Renal cortical epithelial cell (primary cell): Measurements from ENCODE around the gene ALG12. TPM values are rescaled to one million over a fixed set of nuclear protein-coding genes. Genes with fewer than 3 reads are reported as not detected.

Experiments
- DNase-seq: peaks from one replicate; pipeline ENCODE4 v3.0.0-alpha.2; 2011; ENCODE audit warnings: low read depth
- total RNA-seq: library from RNA; depleted of rRNA; stranded (reverse); fragments of >200 nt; gene quantifications from 2 replicates; pipeline ENCODE4 v1.2.3, GENCODE V29; 2014

Gene ALG12
- total RNA-seq, 1 donor from 2014 or later, result 33.2 TPM

DNA sequence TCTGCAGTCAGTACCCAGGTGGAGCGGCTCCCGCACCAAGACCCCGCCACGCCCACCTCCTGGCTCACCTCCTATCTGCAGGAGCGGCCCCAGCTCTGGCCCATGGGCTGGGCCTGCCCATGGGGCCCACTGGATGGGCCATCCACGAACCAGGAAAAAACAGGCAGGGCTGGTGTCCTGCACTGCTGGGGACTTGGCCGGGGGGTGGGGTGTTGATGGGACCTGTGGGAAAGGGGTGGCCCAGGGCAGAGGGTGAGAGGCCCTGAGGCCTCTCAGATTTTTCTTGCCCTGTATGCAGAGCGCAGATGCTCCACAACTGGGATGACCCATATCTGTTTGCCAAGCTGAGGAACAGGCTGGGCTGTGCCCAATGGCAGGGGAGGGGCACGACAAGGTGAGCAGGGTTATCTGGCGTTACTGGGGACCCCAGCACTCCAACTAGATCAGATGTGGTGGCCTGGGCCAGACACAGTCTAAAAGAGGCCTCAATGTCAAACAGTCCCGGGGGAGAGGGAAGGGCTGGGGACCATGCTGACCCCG is 39.7 kb upstream of the ALG12 start:
- no peak for DNase-seq

DNA sequence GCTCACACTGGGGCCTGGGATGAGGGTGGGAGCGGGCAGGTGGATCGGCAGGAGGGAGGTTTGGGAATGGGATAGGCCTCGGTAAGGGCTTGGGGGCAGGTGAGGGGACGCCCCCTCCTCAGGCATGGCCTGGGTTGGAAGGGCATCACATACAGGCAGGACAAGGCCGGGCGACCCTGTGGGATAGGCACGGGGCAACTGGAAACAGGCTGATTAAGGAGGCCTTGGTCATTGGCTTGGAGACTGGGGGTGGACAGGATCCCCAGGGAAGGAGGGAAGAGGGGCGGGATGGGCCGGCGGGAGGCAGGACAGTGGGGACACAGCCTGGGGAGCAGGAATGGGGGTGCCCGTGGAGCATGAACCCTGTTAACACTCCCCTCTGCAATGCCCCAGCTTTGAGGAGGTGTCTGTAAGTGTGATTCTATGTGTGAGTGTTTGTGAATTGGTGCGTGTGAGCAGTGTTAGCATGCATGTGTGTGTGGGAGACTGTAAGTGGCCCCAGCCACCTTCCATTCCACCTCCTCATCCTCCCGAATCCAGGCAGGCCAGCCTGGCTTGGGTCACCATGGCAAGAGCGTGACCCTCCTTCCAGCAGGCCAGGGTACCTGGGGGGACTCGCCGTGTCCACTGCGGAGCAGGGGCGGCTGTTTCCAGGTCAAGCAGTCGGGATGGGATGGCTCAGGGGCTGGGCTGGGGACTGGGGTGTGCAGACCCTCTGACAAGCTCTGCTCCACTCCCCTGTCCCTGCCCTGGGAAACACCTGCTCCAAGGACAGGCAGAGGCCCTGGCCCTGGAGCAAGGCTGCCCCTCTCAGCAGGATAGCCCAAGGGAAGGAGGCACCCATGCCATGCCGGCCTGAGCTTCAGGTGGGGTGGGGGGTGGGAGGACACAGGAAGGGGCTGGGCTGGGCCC is 38.9 kb upstream of the ALG12 start:
- no peak for DNase-seq

DNA sequence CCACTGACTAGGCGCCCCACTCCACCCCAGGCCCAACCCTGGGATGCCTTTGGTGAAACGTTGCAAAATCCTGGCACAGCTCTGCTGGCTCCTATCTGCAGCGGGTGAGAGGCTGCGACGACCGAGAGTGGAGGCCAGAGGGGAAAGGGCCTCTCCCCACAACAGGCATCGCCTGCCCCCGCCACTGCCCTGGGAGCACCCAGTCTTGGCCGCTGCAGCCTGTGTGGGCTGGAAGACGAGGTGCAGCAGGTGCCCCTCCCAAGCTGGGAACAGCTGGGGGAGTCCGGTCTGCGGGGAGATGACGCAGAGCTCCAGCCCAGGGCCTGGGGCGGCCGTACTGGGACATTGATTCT is 38.2 kb upstream of the ALG12 start:
- DNase-seq, result no peak

DNA sequence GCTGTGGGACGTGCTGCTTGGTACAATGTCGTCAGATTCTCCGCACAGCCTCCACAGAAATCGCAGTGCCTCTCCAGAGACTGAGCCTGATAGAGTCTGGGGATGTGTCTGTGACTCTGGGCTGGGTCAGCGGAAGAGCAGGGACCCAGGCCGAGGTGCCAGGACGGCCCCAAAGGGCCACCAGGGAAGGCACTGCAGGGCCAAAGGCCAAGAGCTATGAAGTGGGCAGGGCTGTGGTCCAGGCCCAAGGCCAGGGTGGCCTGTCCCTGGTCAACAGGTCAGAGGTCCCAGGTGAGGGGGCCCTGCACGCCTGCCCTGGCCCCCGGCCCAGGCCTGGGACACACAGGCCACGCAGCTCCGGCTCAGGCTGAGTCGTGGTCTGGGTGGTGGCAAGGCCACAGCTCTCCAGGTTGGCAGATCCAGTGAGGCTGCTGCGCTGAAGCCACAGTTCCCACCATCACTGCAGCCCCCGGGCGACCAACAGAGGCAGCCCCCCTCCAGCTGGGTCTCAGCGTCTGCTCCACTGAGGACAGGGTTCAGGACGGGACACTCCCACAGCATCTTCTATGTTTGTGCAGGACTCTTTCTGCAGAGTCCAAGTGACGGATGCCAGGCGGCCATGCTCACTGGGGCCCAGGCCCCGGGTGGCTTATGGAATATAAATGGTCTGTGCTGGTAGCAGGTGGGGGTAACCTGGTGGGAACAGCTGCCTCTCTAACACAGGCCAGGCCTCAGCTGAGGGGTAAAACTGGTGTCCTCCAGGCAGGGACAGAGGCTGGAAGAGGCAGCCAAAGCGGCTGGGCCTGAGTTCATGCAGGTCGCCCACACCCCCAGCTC is 37.6 kb upstream of the ALG12 start:
- DNase-seq, result no peak

DNA sequence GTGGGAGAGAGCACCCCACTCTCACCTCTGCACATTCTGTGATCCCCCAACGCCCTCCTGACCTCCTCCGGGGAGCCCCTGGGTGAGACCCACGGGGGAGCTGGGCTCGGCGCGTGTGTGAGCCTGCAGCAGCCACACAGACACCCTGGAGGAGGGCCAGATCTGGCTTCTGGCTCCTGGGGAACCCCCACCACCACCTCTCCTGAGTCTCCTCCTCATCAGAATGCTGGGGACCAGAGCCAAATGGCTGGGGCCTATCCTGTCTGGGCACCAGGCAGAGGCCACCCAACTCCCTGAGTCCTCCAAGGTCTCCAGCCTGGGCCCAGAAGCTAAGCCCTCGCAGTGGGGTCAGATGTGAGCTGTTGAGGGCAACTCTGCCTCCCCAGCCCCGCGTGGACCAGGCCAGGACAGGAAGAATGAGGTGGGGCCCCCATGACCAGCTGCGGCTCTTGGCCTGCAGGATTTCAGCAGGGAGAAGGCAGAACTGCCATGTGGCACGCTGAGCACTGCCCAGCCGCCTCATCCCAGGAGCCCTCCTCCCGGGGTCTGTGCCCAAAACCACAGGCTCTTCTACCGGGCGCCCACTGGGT is 36.8 kb upstream of the ALG12 start:
- DNase-seq, result no peak

DNA sequence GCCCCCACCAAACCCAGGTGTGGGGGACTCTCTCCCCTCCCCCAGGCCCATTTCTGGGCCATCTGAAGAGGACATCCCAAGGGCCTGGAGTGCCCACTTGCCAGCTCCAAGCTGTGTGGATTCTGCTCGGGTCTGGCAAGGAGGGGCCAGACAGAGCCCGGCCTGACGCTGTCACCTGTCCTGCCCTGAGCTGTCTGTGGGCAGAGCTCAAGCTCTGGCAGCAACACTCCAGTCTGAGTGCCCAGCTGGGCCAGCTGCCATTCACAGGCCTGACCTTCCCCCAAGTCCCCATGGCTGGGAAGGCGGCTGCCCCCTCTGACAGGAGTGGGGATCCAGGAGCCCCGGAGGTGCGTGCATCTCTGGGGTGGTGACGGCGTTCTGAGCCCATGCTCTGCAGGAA is 36.1 kb upstream of the ALG12 start:
- DNase-seq, result no peak

DNA sequence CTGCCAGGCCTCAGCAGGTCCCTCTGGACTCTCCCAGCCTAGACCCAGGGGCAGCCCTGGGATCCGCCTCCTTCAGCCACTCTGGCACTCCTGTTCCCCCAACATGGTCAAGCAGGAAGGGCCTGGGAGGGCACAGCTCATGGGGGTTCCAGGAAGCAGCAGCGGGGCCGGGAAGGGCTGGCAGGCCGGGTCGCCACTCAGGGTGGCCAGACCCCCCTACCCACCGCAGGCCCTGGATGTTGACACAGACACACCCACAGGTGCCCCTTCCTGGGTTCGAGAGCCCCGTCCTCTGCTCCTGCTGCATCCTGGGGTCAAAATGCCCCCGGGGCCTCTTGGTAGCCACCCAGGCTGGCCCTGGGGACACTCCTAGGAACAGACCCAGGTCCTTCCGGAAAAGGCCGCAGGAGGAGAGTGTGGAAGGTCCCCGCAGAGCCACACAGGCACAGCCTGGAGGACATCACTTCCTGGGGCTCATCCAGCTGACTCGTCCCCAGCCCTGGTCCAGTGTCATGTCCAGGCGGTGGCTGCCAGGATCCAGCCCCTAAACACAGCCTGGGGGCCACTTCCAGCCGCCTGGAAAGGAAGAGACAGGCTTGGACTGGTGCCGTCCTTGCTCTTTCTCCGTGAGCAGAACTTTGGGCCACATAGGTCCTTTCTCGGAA is 35.6 kb upstream of the ALG12 start:
- no peak for DNase-seq

DNA sequence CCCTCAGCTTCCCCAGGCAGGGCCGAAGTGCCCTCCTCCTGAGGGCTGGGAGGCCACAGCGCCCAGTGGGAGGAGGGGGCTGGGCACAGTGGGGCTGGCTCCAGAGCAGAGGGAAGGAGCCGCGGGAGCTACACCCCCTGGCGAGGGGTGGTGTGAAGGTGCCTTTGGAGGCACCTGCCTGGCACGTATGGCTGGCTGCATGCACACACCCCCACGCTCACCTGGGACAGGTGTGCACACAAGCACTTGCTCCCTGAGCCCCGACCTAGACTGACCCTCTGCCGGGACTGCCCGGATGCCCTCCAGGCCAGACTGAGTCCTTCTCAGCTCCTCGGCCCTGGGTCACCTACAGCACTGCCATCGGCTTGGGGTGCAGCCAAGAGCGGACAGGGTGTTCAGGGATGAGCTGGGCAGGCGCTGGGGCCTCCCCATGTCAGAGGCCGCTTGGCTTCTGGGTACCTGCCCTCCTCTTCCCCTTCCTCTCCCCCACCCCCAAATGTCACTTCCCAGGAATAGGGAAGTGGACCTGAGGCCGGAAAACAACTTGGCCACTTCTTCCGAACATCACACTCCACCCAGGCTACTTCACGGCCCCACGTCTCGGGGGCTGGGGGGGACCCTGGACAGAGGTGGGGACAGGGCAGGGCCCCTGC is 34.9 kb upstream of the ALG12 start:
- DNase-seq, result no peak

- DNase-seq, result peak; percentile 93
Observed at GRCh38 chr22:49951986-49952896, 34.0 kb upstream of the ALG12 start.

GRCh38 chr22:49951678-49951985 is 33.4 kb upstream of the ALG12 start:
- DNase-seq, result no peak

- peak; percentile 61 for DNase-seq
Observed at GRCh38 chr22:49951000-49951677, 32.9 kb upstream of the ALG12 start.

DNA sequence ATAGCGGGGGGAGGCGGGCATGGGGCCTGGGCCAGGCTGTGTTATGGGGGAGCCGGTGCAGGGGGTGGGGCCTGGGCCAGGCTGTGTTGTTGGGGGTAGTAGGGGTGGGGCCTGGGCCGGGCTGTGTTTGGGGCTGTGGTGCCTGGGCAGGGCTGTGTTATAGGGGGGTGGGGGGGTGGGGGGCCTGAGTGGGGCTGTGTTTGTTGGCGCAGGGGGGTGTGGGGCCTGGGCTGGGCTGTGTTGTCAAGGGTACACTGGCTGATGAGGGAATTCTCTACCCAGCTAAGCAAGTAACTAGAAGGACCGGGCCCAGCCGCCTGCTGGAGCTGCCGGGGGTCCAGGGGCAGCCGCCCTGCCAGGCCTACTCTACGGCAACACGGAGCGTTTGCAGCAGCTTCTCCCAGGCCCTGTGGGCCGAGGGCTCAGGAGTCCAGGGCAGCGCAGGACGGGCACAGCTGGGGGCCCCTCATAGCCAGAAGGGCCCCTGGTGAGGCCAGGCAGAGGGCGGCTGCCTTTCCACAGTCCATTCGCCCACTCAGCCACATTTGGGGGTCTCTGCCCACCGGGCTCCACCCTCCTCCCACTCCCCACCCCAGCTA is 32.3 kb upstream of the ALG12 start:
- no peak for DNase-seq

- DNase-seq, result no peak
Observed at GRCh38 chr22:49949914-49950292, 31.7 kb upstream of the ALG12 start.

DNA sequence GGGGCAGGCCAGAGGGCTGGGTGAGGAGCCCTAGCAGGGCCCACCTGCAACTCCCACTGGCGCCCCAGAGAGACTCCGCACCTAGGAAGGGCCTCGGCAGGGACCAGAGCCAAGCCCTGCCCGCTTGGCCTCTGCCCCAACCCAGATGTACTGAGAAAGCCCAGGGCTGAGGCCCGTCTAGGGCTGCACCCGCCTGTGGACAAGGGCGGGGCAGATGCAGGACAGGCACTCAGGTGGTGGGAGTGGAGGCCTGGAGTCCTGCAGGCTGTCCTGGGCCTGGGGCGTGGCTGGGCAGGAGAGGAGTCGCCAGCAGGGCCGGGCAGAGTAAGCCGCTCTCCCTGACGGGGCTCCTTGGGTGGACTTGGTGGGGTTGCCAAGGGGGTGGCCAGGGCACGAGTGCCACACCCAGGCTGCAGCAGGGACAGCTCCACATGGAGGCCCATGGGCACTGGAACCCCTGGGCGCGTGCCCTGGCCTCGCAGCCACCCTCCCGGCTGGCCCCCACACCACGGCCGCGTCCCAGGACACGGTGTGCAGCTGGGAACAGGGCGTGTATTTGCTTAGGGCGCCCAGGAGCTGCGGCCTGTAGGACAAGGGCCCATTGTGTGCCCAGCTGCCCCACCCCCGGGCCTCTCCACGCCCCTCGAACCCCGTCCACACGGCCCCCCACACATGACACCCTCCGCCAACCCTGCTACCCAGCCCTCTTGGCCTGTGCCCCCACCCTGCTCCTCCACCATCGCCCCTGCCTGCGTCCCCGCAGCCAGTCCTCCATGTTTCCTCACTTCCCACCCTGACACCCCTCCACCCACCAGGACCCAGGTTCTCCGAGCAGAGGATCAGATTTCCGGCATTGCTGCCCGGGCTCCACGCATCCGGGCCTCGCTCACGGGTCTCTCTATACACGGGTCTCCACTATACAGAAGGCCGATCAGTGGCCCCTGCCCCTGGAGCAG is 31.0 kb upstream of the ALG12 start:
- no peak for DNase-seq

GRCh38 chr22:49948116-49948957 is 30.1 kb upstream of the ALG12 start:
- no peak for DNase-seq

DNA sequence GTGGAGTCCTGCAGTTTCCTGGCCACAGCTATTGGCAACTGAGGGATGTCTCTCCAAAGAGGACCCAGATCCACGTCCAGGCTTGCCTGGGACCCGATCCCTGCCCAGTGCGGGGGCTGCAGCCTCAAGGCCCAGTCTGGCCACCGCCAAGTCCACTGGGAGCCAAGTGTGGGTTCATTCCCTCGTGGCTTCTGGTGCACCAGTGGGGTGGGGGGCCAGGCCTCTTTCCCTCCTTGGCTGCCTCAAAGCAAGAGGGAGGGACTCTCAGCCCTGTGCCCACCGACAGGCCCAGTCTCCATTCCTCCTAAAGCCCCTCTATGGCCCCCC is 29.0 kb upstream of the ALG12 start:
- no peak for DNase-seq

GRCh38 chr22:49946612-49947295 is 28.5 kb upstream of the ALG12 start:
- DNase-seq, result no peak
